ENCODE measurements around the gene GPR34. TPM values are rescaled to one million over a fixed set of nuclear protein-coding genes. Genes with fewer than 3 reads are reported as not detected.
A peak's percentile ranks its signal among the peaks of the same experiment; 100 is the strongest.

The GPR34 gene
- total and polyA plus RNA-seq, 9 of the 15 experiments (the other 6 are each of a cell fraction or from before 2014, with no cell fraction given): 0.13 TPM; not detected in 8

DNA sequence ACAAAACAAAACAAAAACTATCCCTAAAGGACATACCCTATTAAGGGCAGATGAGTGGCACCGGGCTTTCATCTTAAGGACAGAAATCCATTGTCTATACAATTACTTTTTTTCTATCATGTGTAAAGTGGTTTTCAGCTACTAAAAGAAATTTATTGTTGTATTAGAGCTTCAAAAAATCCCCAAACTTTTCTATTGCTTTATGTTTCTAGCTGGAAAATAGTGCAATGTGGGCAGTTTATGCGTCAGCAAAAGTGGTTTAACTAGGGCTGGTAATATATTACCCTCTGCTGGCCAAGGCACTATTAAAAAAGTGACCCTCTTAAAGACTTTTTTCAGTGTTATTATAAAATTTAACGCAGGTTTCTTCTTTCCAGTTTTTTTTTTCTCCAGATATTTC is 19.7 kb downstream of the GPR34 start:
- no peak for DNase-seq (ENCODE audit: extremely low read depth in 1 of 4, low spot score in 3 of 4)
- no peak overlapping the region for H2AFZ ChIP-seq (ENCODE audit: low read depth, low read length)
- no peak for ATAC-seq
- no TSS peak for BruUV-seq (replicated peaks)
- no peaks in the 10 kb centered on the region for H3K36me3 ChIP-seq (ENCODE audit: control insufficient read depth, insufficient read depth, low read length)
- WGBS (ENCODE audit: insufficient coverage, low coverage, missing lambda C conversion rate): 49% methylated on average over 3 of the region's 3 CpGs
- no peak overlapping the region for H3K9ac ChIP-seq (ENCODE audit: insufficient read depth in 1 of 2, low read depth in 2 of 2, low read length in 2 of 2)
- H3K4me3 ChIP-seq: no peak overlapping the region
- POLR2A ChIA-PET: no interaction called here
- no peaks in the 10 kb centered on the region for H4K20me1 ChIP-seq (replicated peaks; ENCODE audit: control insufficient read depth, insufficient read depth, low read length)
- no peaks in the 10 kb centered on the region for H3K4me1 ChIP-seq (replicated peaks in 1 of 2; ENCODE audit: control insufficient read depth in 2 of 2, insufficient read depth in 2 of 2, low read length in 2 of 2)
- in situ Hi-C loops (cut with MboI) (no loop called here), intact Hi-C loops (cut with micrococcal nuclease) (no loop called here)
- H3K27me3 ChIP-seq (ENCODE audit: control insufficient read depth in 2 of 2, insufficient read depth in 2 of 2, low read length in 2 of 2): no peaks in the 10 kb centered on the region
- CTCF ChIA-PET (ENCODE audit: low intra/inter-chr PET ratio): interaction anchor here (0.7 kb wide), 1 partner anchor 1850 kb away, joined by 3 read pairs; no protein-coding TSS in a partner anchor
- no peak overlapping the region for H3K4me2 ChIP-seq (ENCODE audit: insufficient read depth, low read length)
- H3K9me3 ChIP-seq (replicated peaks; ENCODE audit: control insufficient read depth, insufficient read depth, low read depth, low read length): no peaks in the 10 kb centered on the region
- TF ChIP-seq CCNT2 (IDR thresholded peaks at IDR 0.05; ENCODE audit: borderline replicate concordance, extremely low read depth, insufficient read length, low read depth, low read length): no peak
- TF ChIP-seq, protein P1, sequence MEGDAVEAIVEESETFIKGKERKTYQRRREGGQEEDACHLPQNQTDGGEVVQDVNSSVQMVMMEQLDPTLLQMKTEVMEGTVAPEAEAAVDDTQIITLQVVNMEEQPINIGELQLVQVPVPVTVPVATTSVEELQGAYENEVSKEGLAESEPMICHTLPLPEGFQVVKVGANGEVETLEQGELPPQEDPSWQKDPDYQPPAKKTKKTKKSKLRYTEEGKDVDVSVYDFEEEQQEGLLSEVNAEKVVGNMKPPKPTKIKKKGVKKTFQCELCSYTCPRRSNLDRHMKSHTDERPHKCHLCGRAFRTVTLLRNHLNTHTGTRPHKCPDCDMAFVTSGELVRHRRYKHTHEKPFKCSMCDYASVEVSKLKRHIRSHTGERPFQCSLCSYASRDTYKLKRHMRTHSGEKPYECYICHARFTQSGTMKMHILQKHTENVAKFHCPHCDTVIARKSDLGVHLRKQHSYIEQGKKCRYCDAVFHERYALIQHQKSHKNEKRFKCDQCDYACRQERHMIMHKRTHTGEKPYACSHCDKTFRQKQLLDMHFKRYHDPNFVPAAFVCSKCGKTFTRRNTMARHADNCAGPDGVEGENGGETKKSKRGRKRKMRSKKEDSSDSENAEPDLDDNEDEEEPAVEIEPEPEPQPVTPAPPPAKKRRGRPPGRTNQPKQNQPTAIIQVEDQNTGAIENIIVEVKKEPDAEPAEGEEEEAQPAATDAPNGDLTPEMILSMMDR (IDR thresholded peaks at IDR 0.05 in 2 of 3, conservative IDR thresholded peaks at IDR 0.05 in 1 of 3; ENCODE audit: insufficient read depth in 2 of 3, low read depth in 1 of 3, low read length in 3 of 3): 0 out of 6 replicates have a peak, but pooled peaks of 1 of the 3 experiments have one; percentile 10
- TF ChIP-seq HNRNPUL1 (IDR thresholded peaks at IDR 0.05; ENCODE audit: low read length): no peak
- no peak for TF ChIP-seq CC2D1A (IDR thresholded peaks at IDR 0.05)
- no peaks in the 10 kb centered on the region for H3K79me2 ChIP-seq (ENCODE audit: control insufficient read depth, insufficient read depth, low read length)
- H3K9me1 ChIP-seq (ENCODE audit: control insufficient read depth, insufficient read depth, low read length): no peaks in the 10 kb centered on the region
- no peak overlapping the region for H3K27ac ChIP-seq (ENCODE audit: extremely low read depth, low read depth, low read length)
- FAIRE-seq: no peak

Measured in K562 (cell line).